Mesenchymal stem cell (in vitro differentiated cells and primary cell): ENCODE results near the gene TTC21A.

Experiments
- DNase-seq: peaks from one replicate; pipeline ENCODE4 v3.0.0-alpha.2; 2013
- H2AFZ ChIP-seq: one replicate; pipeline ENCODE4 v1.6.1; 2013; ENCODE audit warnings: low read depth, mild to moderate bottlenecking, control low read depth, inconsistent platforms, low read length, moderate library complexity
- H2AK5ac ChIP-seq: 2 replicates; pipeline ENCODE4 v1.6.1; 2013; ENCODE audit warnings: low read length, moderate library complexity, mild to moderate bottlenecking, inconsistent platforms; ENCODE audit not compliant: severe bottlenecking
- H2BK120ac ChIP-seq: one replicate; pipeline ENCODE4 v1.6.1; 2013; ENCODE audit warnings: low read depth, mild to moderate bottlenecking, inconsistent platforms, low read length, moderate library complexity
- H2BK12ac ChIP-seq, 2 experiments: one replicate each; pipeline ENCODE4 v1.6.1; 2013; ENCODE audit warnings: inconsistent platforms in 2 of 2, low read length in 2 of 2, mild to moderate bottlenecking in 2 of 2, moderate library complexity in 2 of 2, control low read depth in 1 of 2
- H2BK15ac ChIP-seq: one replicate; pipeline ENCODE4 v1.6.1; 2013; ENCODE audit warnings: mild to moderate bottlenecking, low read depth, inconsistent platforms; ENCODE audit not compliant: poor library complexity, severe bottlenecking
- H2BK5ac ChIP-seq: 2 replicates; pipeline ENCODE4 v1.6.1; 2013; ENCODE audit warnings: low read depth, mild to moderate bottlenecking, low read length, control low read depth, inconsistent platforms; ENCODE audit not compliant: poor library complexity, severe bottlenecking
- H3K14ac ChIP-seq, 2 experiments: one replicate each; pipeline ENCODE4 v1.6.1; 2013; ENCODE audit warnings: inconsistent platforms in 2 of 2, low read length in 2 of 2, control low read depth in 1 of 2, mild to moderate bottlenecking in 1 of 2, moderate library complexity in 1 of 2
- H3K18ac ChIP-seq, 2 experiments: one replicate each; pipeline ENCODE4 v1.6.1; 2013; ENCODE audit warnings: inconsistent platforms in 2 of 2, low read length in 2 of 2, control low read depth in 1 of 2, low read depth in 1 of 2, mild to moderate bottlenecking in 1 of 2
- H3K23ac ChIP-seq, 2 experiments: one replicate each; pipeline ENCODE4 v1.6.1; 2013; ENCODE audit warnings: inconsistent platforms in 2 of 2, low read length in 2 of 2, mild to moderate bottlenecking in 2 of 2, moderate library complexity in 2 of 2, control low read depth in 1 of 2
- H3K27ac ChIP-seq: 2 replicates; pipeline ENCODE4 v1.5.1; 2013; ENCODE audit warnings: mild to moderate bottlenecking, moderate library complexity, low read length, control low read depth, inconsistent platforms; ENCODE audit not compliant: poor library complexity, severe bottlenecking
- H3K27me3 ChIP-seq, 2 experiments: 2 replicates each; pipeline versions ENCODE4 v1.6.1 to v1.7.0; 2013; ENCODE audit warnings: low read length in 2 of 2, mild to moderate bottlenecking in 2 of 2, moderate library complexity in 2 of 2, control low read depth in 1 of 2, inconsistent platforms in 1 of 2; ENCODE audit not compliant: control insufficient read depth in 1 of 2, insufficient read depth in 1 of 2
- H3K36me3 ChIP-seq, 2 experiments: 2 replicates each; pipeline versions ENCODE4 v1.6.1 to v1.7.0; 2013; ENCODE audit warnings: low read length in 2 of 2, control low read depth in 1 of 2, inconsistent platforms in 1 of 2, low read depth in 1 of 2, mild to moderate bottlenecking in 1 of 2; ENCODE audit not compliant: insufficient read depth in 2 of 2, control insufficient read depth in 1 of 2
- H3K4ac ChIP-seq, 2 experiments: one replicate each; pipeline ENCODE4 v1.6.1; 2013; ENCODE audit warnings: inconsistent platforms in 2 of 2, low read length in 2 of 2, mild to moderate bottlenecking in 2 of 2, moderate library complexity in 2 of 2, control low read depth in 1 of 2, low read depth in 1 of 2
- H3K4me1 ChIP-seq: 2 replicates; pipeline ENCODE4 v1.6.1; 2013; ENCODE audit warnings: low read depth, low read length, control low read depth; ENCODE audit not compliant: control insufficient read depth, insufficient read depth
- H3K4me2 ChIP-seq: 2 replicates; pipeline ENCODE4 v1.6.1; 2013; ENCODE audit warnings: low read length, mild to moderate bottlenecking, inconsistent platforms; ENCODE audit not compliant: poor library complexity, severe bottlenecking
- H3K4me3 ChIP-seq, 2 experiments: 2 replicates each; pipeline versions ENCODE4 v1.5.1 to v1.7.0; 2013; ENCODE audit warnings: low read length in 2 of 2, mild to moderate bottlenecking in 2 of 2, control low read depth in 1 of 2, low read depth in 1 of 2; ENCODE audit not compliant: insufficient read depth in 1 of 2
- H3K79me1 ChIP-seq: replicated peaks from 2 replicates; pipeline ENCODE4 v1.6.1; 2013; ENCODE audit warnings: mild to moderate bottlenecking, control low read depth, low read length, inconsistent platforms; ENCODE audit not compliant: poor library complexity, severe bottlenecking
- H3K9ac ChIP-seq: 2 replicates; pipeline ENCODE4 v1.7.0; 2013; ENCODE audit warnings: mild to moderate bottlenecking, low read length, moderate library complexity
- H3K9me3 ChIP-seq: 2 replicates; pipeline ENCODE4 v1.7.0; 2013; ENCODE audit warnings: mild to moderate bottlenecking, low read length; ENCODE audit not compliant: control insufficient read depth
- H4K8ac ChIP-seq: one replicate; pipeline ENCODE4 v1.6.1; 2013; ENCODE audit warnings: inconsistent platforms, mild to moderate bottlenecking, low read length, moderate library complexity
- H4K91ac ChIP-seq: one replicate; pipeline ENCODE4 v1.6.1; 2013; ENCODE audit warnings: mild to moderate bottlenecking, low read length, inconsistent platforms
- WGBS: methylation state at CpG from one replicate; pipeline ENCODE4 v1.1.7; 2013; ENCODE audit warnings: mixed read lengths; 5-methylcytosine and 5-hydroxymethylcytosine counted together

TTC21A gene

GRCh38 chr3:39122813-39123212 lies 15.3 kb downstream of the TTC21A start:
- Histone ChIP-seq H3K14ac (no peak overlapping the region), H3K4me1 (peaks cover 15% of the 10 kb centered on the region), H3K9ac (no peak overlapping the region), H2AK5ac (no peak overlapping the region), H3K36me3 (peaks cover 6 to 33% of the 10 kb centered on the region in 2 experiments), H3K27me3 (no peaks in the 10 kb centered on the region), H2AFZ (no peak overlapping the region), H3K4me2 (no peak overlapping the region), H3K4ac (no peak overlapping the region), H2BK5ac (no peak overlapping the region), H3K79me1 (no peaks in the 10 kb centered on the region), H3K4me3 (no peak overlapping the region), H2BK120ac (no peak overlapping the region), H3K27ac (no peak overlapping the region), H4K8ac (no peak overlapping the region), H4K91ac (no peak overlapping the region), H3K9me3 (no peaks in the 10 kb centered on the region), H3K18ac (no peak overlapping the region), H2BK12ac (no peak overlapping the region), H3K23ac (no peak overlapping the region), H2BK15ac (no peak overlapping the region)
- no peak for DNase-seq
- WGBS: 92% methylated on average over 1 of the region's 1 CpG

- no peak overlapping the region for H2AFZ ChIP-seq
- no peaks in the 10 kb centered on the region for H3K27me3 ChIP-seq
- no peak overlapping the region for H3K18ac ChIP-seq
- H3K27ac ChIP-seq: no peak overlapping the region
- H2BK5ac ChIP-seq: no peak overlapping the region
- H3K14ac ChIP-seq: no peak overlapping the region
- H3K4ac ChIP-seq: no peak overlapping the region
- no peaks in the 10 kb centered on the region for H3K9me3 ChIP-seq
- no peak overlapping the region for H3K4me3 ChIP-seq
- DNase-seq: peak; percentile 51
- H2AK5ac ChIP-seq: no peak overlapping the region
- WGBS: 77% methylated on average over 5 of the region's 5 CpGs
- no peak overlapping the region for H2BK15ac ChIP-seq
- H4K8ac ChIP-seq: no peak overlapping the region
- no peaks in the 10 kb centered on the region for H3K79me1 ChIP-seq
- no peak overlapping the region for H2BK120ac ChIP-seq
- no peak overlapping the region for H3K4me2 ChIP-seq
- peaks cover 15% of the 10 kb centered on the region for H3K4me1 ChIP-seq
- H3K23ac ChIP-seq: no peak overlapping the region
- no peak overlapping the region for H4K91ac ChIP-seq
- H2BK12ac ChIP-seq: no peak overlapping the region
- H3K9ac ChIP-seq: no peak overlapping the region
- peaks cover under 1 to 24% of the 10 kb centered on the region in 2 experiments for H3K36me3 ChIP-seq
Measured at GRCh38 chr3:39124876-39125840, 17.7 kb downstream of the TTC21A start.

- H3K9me3 ChIP-seq: no peaks in the 10 kb centered on the region
- no peak overlapping the region for H3K14ac ChIP-seq
- no peaks in the 10 kb centered on the region for H3K79me1 ChIP-seq
- no peak overlapping the region for H3K18ac ChIP-seq
- no peak overlapping the region for H2BK12ac ChIP-seq
- no peak overlapping the region for H2AFZ ChIP-seq
- peaks cover 15% of the 10 kb centered on the region for H3K4me1 ChIP-seq
- no peak overlapping the region for H3K4me2 ChIP-seq
- no peak overlapping the region for H2BK15ac ChIP-seq
- H3K4ac ChIP-seq: no peak overlapping the region
- H3K23ac ChIP-seq: no peak overlapping the region
- DNase-seq: peak; percentile 23
- no peak overlapping the region for H2AK5ac ChIP-seq
- H3K36me3 ChIP-seq: peaks cover 0 to 16% of the 10 kb centered on the region in 2 experiments
- H3K27me3 ChIP-seq: no peaks in the 10 kb centered on the region
- H3K27ac ChIP-seq: no peak overlapping the region
- no peak overlapping the region for H4K91ac ChIP-seq
- H3K9ac ChIP-seq: peak overlapping the region; percentile 20
- H3K4me3 ChIP-seq: no peak overlapping the region
- H4K8ac ChIP-seq: no peak overlapping the region
- WGBS: 78% methylated on average over 11 of the region's 12 CpGs
- no peak overlapping the region for H2BK5ac ChIP-seq
- no peak overlapping the region for H2BK120ac ChIP-seq
Measured at GRCh38 chr3:39125841-39126500, 18.5 kb downstream of the TTC21A start.

- H2BK120ac ChIP-seq: no peak overlapping the region
- no peak overlapping the region for H4K8ac ChIP-seq
- H2BK15ac ChIP-seq: no peak overlapping the region
- H4K91ac ChIP-seq: no peak overlapping the region
- no peaks in the 10 kb centered on the region for H3K79me1 ChIP-seq
- no peak overlapping the region for H3K27ac ChIP-seq
- H3K36me3 ChIP-seq: peaks cover 0 to 18% of the 10 kb centered on the region in 2 experiments
- no peak overlapping the region for H3K14ac ChIP-seq
- H3K27me3 ChIP-seq: no peaks in the 10 kb centered on the region
- no peak overlapping the region for H3K9ac ChIP-seq
- no peak overlapping the region for H2AFZ ChIP-seq
- peak; percentile 65 for DNase-seq
- H3K4ac ChIP-seq: no peak overlapping the region
- no peaks in the 10 kb centered on the region for H3K9me3 ChIP-seq
- no peak overlapping the region for H2BK5ac ChIP-seq
- WGBS: 65% methylated on average over 6 of the region's 6 CpGs
- H3K18ac ChIP-seq: no peak overlapping the region
- H2AK5ac ChIP-seq: no peak overlapping the region
- peaks cover 15% of the 10 kb centered on the region for H3K4me1 ChIP-seq
- H3K4me2 ChIP-seq: no peak overlapping the region
- H3K4me3 ChIP-seq: no peak overlapping the region
- H2BK12ac ChIP-seq: no peak overlapping the region
- no peak overlapping the region for H3K23ac ChIP-seq
Measured at GRCh38 chr3:39126532-39127071, 19.1 kb downstream of the TTC21A start.
